K562 (cell line): Measurements from ENCODE around the gene NDFIP2.

Experiments used
- ELF1 ChIP-seq: fragments of 200-800 bp; sonication (Bioruptor generic); IDR thresholded peaks from 2 replicates; pipeline ENCODE4 v1.6.1; 2016; ENCODE audit warnings: missing genetic modification characterization, missing compliant biosample characterization
- GABPA ChIP-seq: fragments of 200-800 bp; sonication (Bioruptor generic); conservative IDR thresholded peaks from 2 replicates; pipeline ENCODE4 v1.6.1; 2016; ENCODE audit warnings: low read depth, missing genetic modification characterization, missing compliant biosample characterization
- GATA2 ChIP-seq: sonication (generic); formaldehyde crosslinking; IDR thresholded peaks from 2 replicates; pipeline ENCODE4 v1.4.0; 2020; ENCODE audit warnings: mild to moderate bottlenecking, missing genetic modification reagents
- HSF4 ChIP-seq: fragments of 250-450 bp; sonication (Bioruptor Pico); IDR thresholded peaks from 2 replicates; pipeline ENCODE4 v2.1.2; 2022; ENCODE audit warnings: mild to moderate bottlenecking, moderate library complexity, borderline replicate concordance
- POLR2AphosphoS5 ChIP-seq: IDR thresholded peaks from 2 replicates; pipeline ENCODE4 v1.6.1; 2011; ENCODE audit warnings: mild to moderate bottlenecking, low read depth, low read length, moderate library complexity; ENCODE audit not compliant: control insufficient read depth, insufficient read depth
- XRCC5 ChIP-seq: fragments of 200-400 bp; formaldehyde crosslinking; IDR thresholded peaks from 2 replicates; pipeline ENCODE4 v1.6.1; 2017; ENCODE audit warnings: low read depth, mild to moderate bottlenecking, low read length
- ZNF282 ChIP-seq: sonication (generic); formaldehyde crosslinking; IDR thresholded peaks from 2 replicates; pipeline ENCODE4 v1.8.1; 2023; ENCODE audit warnings: missing genetic modification reagents
- ZSCAN29 ChIP-seq: fragments of 450-650 bp; IDR thresholded peaks from 2 replicates; pipeline ENCODE4 v1.6.1; 2017
- TF ChIP-seq, protein P1 (sequence below): IDR thresholded peaks from 3 replicates; pipeline ENCODE4 v1.6.1; 2011; ENCODE audit warnings: borderline replicate concordance, mild to moderate bottlenecking; ENCODE audit not compliant: insufficient read length, insufficient read depth
- TF ChIP-seq, protein P2 (sequence below), 3 experiments: IDR thresholded peaks in 2 of 3; conservative IDR thresholded peaks in 1 of 3; 2 replicates each; pipeline ENCODE4 v1.5.1; 2011 to 2012; ENCODE audit warnings: low read length in 3 of 3, mild to moderate bottlenecking in 3 of 3, control low read depth in 2 of 3, improper control_type of control experiment in 1 of 3, inconsistent platforms in 1 of 3, low read depth in 1 of 3, mixed read lengths in 1 of 3, moderate library complexity in 1 of 3; ENCODE audit not compliant: insufficient read depth in 2 of 3

- TF ChIP-seq HSF4 (CRISPR knock-in tag) (no peak), ZNF282 (CRISPR knock-in tag) (no peak), ELF1 (tag) (no peak), ZSCAN29 (no peak), GABPA (tag) (no peak), POLR2AphosphoS5 (no peak), XRCC5 (no peak), GATA2 (no peak)
- TF ChIP-seq, protein P1, sequence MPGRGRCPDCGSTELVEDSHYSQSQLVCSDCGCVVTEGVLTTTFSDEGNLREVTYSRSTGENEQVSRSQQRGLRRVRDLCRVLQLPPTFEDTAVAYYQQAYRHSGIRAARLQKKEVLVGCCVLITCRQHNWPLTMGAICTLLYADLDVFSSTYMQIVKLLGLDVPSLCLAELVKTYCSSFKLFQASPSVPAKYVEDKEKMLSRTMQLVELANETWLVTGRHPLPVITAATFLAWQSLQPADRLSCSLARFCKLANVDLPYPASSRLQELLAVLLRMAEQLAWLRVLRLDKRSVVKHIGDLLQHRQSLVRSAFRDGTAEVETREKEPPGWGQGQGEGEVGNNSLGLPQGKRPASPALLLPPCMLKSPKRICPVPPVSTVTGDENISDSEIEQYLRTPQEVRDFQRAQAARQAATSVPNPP: no peak
- TF ChIP-seq, protein P2, sequence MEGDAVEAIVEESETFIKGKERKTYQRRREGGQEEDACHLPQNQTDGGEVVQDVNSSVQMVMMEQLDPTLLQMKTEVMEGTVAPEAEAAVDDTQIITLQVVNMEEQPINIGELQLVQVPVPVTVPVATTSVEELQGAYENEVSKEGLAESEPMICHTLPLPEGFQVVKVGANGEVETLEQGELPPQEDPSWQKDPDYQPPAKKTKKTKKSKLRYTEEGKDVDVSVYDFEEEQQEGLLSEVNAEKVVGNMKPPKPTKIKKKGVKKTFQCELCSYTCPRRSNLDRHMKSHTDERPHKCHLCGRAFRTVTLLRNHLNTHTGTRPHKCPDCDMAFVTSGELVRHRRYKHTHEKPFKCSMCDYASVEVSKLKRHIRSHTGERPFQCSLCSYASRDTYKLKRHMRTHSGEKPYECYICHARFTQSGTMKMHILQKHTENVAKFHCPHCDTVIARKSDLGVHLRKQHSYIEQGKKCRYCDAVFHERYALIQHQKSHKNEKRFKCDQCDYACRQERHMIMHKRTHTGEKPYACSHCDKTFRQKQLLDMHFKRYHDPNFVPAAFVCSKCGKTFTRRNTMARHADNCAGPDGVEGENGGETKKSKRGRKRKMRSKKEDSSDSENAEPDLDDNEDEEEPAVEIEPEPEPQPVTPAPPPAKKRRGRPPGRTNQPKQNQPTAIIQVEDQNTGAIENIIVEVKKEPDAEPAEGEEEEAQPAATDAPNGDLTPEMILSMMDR (IDR thresholded peaks at IDR 0.05 in 2 of 3, conservative IDR thresholded peaks at IDR 0.05 in 1 of 3; ENCODE audit: insufficient read depth in 2 of 3, low read depth in 1 of 3, low read length in 3 of 3): no peak
These were observed 49.3 kb downstream of the NDFIP2 start for GRCh38 chr13:79530270-79530669.
